GM18870 (cell line): Measurements from ENCODE around the gene RBFA.
"Not testable (repeated sequence)": the region's sequence is repeated elsewhere in the genome, so short reads cannot be mapped to it uniquely, and the experiment has no call there.

Experiments
- ATAC-seq: cut with Tn5 transposase; IDR thresholded peaks from one replicate; pipeline ENCODE4 v1.9.1; 2021; ENCODE audit warnings: moderate library complexity; ENCODE audit not compliant: unreplicated experiment

The RBFA gene, protein sequence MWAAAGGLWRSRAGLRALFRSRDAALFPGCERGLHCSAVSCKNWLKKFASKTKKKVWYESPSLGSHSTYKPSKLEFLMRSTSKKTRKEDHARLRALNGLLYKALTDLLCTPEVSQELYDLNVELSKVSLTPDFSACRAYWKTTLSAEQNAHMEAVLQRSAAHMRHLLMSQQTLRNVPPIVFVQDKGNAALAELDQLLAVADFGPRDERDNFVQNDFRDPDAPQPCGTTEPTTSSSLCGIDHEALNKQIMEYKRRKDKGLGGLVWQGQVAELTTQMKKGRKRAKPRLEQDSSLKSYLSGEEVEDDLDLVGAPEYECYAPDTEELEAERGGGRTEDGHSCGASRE

DNA sequence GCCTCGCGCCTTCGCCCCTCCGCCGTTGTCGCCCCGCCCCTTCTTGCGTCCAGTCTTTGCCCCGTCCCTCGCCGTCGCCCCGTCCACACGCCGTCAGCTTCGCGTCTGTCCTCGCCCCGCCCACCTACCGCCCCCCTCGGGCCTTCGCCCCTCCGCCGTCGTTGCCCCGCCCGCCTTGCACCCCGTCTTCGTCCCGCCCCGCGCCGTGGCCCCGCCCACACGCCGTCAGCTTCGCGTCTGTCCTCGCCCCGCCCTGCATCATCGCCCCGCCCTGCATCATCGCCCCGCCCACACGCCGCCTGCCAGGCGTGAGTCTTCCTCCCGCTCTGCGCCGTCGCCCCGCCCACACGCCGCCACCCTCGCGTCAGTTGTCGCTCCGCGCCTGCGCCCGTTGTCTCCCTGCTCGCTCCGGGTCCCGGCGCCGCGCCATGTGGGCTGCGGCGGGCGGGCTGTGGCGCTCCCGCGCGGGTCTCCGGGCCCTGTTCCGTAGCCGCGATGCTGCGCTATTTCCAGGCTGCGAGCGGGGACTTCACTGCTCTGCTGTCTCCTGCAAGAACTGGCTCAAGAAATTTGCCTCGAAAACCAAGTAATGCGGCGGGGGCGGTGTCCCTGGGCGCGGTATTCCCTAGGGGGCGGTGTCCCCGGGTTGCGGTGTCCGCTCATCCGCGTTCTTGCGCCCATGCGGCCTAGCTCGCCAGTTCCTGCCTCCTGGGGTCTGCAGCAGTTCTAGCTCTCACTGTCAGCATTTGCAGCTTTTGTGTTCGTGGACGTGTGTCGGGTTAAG lies at the start of gene RBFA:
TSS of gene RBFA (plus strand) at position 367 of the 784 bp plus-strand sequence. CDS start at position 429, 62 bp downstream.
- peak; percentile 48 for ATAC-seq

DNA sequence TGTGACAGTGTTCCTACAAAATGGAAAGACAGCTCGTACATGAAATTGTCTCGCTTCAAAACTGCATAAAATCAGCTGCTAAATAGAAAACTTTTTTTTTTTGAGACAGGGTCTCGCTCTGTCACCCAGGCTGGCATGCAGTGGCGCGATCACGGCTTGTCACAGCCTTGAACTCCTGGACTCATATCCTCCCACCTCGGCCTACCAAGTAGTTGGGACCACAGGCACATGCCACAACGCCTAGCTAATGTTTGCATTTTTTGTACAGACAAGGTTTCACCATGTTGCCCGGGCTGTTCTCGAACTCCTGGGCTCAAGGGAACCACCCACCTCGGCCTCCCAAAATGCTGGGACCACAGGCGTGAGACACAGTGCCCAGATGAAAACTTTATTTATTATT lies 49.1 kb upstream of the RBFA start:
- no peak for ATAC-seq

DNA sequence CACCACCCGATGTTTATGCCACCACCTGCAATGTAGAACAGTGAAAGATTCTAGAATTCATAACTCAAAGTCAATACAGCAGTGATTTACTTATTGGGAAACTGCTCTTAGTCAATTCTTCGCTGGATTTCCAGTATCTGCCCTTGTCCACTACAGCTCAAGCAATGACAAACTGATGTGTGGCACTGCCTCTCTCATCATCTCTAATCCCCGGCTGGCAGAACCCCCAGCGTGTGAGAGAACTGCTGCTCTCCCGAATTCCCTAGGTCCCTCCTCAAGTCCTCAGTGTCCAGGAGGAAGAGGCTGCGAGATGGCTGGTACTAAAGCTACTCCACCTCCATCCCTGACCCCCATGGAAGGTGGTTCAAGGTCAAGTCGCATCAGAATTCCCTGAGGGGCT lies 47.5 kb upstream of the RBFA start:
- ATAC-seq, result no peak

DNA sequence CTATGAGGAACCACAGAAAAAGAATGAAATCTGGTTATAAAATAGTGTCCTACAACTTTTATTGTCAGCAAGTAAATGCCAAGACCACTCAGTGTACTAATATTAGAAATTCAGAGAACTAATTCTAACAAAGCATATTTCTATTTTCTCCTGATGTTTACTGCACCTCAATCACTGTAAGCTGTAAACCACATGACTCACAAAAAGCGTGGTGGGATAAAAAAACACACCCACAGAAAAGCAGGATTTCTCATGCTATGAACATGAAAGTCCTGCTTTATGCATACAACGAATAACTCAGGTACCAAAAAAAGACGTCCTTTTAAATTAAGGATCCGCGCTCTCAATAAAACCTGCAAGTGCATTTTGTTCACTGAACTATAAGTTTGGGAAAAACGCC lies 46.7 kb upstream of the RBFA start:
- ATAC-seq, result no peak

DNA sequence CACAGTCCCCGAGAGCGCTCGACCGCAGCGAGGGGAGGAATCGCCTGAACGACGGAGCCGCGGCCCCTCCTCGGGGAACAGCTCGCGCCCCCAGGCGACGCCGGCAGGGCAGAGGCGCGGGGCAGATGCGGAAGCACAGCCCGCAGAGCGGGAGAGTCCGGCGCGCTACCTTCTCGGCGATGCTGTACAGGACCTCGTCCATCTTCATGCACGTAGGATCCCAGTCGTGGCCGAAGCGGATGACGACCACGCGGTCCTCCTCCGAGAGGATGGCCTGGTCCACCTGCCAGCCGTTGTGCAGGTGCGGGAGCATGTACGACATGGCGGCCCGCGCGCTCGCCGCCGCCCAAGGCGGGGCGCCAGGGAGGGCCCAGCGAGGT lies 46.2 kb upstream of the RBFA start:
- peak; percentile 53 for ATAC-seq

GRCh38 chr18:79988451-79989194 lies 45.6 kb upstream of the RBFA start, which contains the start of gene TXNL4A:
TXNL4A (minus strand) TSS chr18:79988563; CDS start chr18:79988392, 171 bp downstream.
- peak; percentile 84 for ATAC-seq

DNA sequence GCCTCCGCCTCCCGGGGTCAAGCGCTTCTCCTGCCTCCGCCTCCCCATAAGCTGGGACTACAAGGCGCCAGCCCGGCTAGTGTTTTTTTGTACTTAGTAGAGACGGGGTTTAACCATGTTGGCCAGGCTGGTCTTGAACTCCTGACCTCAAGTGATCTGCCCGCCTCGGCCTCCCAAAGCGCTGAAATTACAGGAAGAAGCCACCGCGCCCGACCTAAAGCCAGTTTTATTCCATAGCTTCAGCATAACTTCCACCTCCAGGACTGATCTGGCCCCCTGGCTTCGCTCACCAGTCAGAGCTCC lies 45.1 kb upstream of the RBFA start:
- ATAC-seq, result no peak

DNA sequence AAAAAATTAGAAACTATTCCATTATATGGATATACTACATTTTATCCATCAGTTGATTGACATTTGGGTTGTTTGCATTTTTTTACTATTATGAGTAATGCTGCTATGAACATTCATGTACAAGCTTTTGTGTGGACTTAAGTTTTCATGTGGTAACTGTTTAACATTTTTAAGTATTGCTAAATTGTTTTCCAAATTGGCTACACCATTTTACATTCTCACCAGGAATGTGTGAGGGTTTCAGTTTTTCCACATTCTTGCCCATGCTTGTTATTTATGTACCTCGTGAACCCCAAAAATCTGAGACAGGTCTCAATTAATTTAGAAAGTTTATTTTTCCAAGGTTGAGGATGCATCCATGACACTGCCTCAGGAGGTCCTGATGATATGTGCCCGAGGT lies 42.7 kb upstream of the RBFA start:
- no peak for ATAC-seq

- not testable (repeated sequence) for ATAC-seq
Measured at GRCh38 chr18:79999701-80000100, 34.5 kb upstream of the RBFA start.

- ATAC-seq, result no peak
Measured at GRCh38 chr18:80000877-80001276, 33.4 kb upstream of the RBFA start.

DNA sequence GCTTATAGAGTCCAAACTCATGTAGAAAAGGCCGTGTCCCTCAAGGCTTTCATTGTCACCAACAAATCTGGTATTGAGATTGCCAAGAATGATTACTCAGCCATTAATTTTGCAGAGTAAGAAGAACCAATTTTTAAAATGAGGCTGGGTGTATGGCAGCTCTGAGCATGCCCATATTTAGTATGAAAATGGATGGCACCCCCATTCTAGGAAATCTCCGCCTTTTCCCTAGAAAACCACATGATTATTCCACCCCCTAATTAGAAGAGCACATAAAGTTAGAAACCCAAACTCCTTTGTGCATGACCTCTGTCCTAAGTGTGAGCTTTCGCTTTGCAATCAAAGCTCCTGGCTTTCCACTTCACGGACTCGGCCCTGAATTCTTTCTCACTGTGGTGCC lies 31.8 kb upstream of the RBFA start:
- ATAC-seq, result no peak

GRCh38 chr18:80004600-80005342 lies 29.5 kb upstream of the RBFA start:
- no peak for ATAC-seq

DNA sequence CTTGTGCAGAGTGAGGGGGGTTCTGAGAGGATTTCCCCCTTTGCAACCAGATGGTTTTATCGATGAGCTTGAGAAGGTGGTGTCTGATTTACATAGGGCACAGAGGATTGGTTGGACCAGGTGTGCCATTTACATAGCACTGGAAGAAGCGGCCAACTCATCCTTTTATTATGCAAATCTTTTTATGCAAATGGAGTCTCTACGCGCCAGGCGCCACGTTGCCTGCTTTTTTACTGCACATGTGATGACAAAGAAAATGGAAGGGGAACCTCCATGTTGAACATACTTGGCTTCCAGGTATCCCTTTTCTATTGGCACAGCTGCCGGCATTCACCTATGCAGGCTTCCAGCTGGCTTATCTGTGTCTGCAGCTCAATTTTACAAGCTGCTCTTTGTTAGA lies 27.5 kb upstream of the RBFA start:
- no peak for ATAC-seq

GRCh38 chr18:80009661-80010550 lies 24.3 kb upstream of the RBFA start:
- ATAC-seq, result no peak

DNA sequence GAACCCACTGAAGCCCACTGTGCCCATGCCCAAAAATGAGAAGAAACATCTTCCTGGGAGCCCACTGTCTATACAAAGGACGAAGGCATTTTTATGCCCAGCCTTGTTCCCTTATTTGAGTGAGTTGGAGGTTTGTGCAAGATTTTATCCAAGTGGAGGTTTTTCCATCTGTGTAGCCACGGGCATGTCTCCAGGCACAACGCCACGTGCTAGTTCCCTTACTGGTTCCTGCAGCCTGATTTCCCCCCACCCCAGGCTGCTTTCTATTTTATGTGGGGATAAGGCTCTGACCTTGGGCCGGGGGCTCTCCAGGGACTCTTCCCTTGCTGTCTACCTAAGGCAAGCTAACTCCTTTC lies 23.7 kb upstream of the RBFA start:
- no peak for ATAC-seq

GRCh38 chr18:80011496-80012137 lies 22.6 kb upstream of the RBFA start:
- not testable (repeated sequence) for ATAC-seq

DNA sequence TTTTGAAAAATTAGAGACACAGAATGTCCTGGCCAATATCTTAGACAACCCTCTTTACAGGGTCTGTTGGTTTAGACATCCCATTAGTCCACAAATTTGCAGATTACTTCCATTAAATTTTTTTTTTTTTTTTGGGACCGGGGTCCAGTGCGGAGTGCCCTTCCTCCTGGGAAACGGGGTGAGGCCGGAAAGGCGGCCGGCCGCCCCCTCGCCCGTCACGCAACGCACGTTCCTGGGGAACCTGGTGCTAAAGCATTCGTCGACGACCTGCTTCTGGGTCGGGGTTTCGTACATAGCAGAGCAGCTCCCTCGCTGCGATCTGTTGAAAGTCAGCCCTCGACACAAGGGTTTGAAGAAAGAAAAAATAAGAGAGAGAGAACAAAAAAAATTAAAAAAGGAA lies 21.5 kb upstream of the RBFA start:
- ATAC-seq, result no peak

GRCh38 chr18:80022613-80023012 lies 11.6 kb upstream of the RBFA start:
- no peak for ATAC-seq

DNA sequence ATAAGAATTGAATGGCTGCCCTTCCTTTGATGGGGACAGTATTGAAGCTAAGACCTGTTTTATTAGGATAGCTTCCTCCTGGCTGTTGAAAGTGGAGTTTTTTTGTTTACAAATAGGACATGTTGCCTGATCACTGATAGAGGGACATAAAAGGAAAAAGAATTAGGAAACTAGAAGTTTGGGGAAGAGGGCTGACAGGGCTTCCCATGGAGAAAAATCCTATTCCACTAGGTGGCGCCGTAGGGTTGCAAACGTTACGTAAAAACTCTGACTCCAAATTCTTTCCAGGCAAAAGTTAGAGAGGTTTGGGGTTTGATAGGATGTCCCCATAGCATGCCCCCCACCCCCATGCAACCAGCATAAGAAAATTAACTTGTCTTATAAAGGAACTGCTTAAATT lies 11.1 kb upstream of the RBFA start:
- ATAC-seq, result no peak

DNA sequence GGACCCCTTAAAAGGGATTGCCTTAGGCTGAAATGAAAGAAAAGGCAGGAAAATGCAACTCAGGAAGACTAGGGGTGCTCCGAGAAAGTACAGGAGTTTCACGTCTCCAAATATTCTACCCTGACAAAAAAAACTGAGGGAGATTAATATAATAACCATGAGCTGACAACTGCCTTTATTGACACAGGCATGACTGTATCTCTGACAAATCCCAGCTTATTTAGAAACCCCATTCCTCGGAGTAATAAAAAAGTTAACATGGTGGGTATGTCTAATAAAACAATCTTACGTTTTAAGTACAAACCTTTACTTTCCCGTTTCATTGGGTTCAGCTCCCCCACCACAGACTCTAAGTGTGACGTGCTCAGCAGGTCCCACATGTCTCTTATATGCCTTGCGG lies 7.9 kb upstream of the RBFA start:
- no peak for ATAC-seq
